Measurements from ENCODE around the gene ANKRD62.

ANKRD62 gene

GRCh38 chr18:12059334-12060181, 34.1 kb upstream of the ANKRD62 start:
- TF ChIP-seq FOXP2 (optimal IDR thresholded peaks at IDR 0.05; ENCODE audit: borderline replicate concordance, extremely low read depth, extremely low read length, insufficient read depth) (no peak), POLR2AphosphoS5 (IDR thresholded peaks at IDR 0.05; ENCODE audit: low read depth, low read length) (no peak), SIN3A (IDR thresholded peaks at IDR 0.05; ENCODE audit: borderline replicate concordance, insufficient read depth, low read length) (no peak), TAF1 (IDR thresholded peaks at IDR 0.05; ENCODE audit: borderline replicate concordance, insufficient read depth, low read length) (no peak), REST (IDR thresholded peaks at IDR 0.05; ENCODE audit: insufficient read depth in 1 of 2, low read depth in 2 of 2, low read length in 2 of 2) (no peak)

- no peak for TF ChIP-seq POLR2AphosphoS5 (IDR thresholded peaks at IDR 0.05; ENCODE audit: low read depth, low read length)
- no peak for TF ChIP-seq FOXP2 (optimal IDR thresholded peaks at IDR 0.05; ENCODE audit: borderline replicate concordance, extremely low read depth, extremely low read length, insufficient read depth)
- TF ChIP-seq SIN3A (IDR thresholded peaks at IDR 0.05; ENCODE audit: borderline replicate concordance, insufficient read depth, low read length): no peak
- no peak for TF ChIP-seq REST (IDR thresholded peaks at IDR 0.05; ENCODE audit: insufficient read depth in 1 of 2, low read depth in 2 of 2, low read length in 2 of 2)
- TF ChIP-seq TAF1 (IDR thresholded peaks at IDR 0.05; ENCODE audit: borderline replicate concordance, insufficient read depth, low read length): no peak
Observed at GRCh38 chr18:12060182-12060870, 33.3 kb upstream of the ANKRD62 start.

GRCh38 chr18:12061685-12062084, 32.0 kb upstream of the ANKRD62 start:
- TF ChIP-seq TAF1 (IDR thresholded peaks at IDR 0.05; ENCODE audit: borderline replicate concordance, insufficient read depth, low read length): no peak
- TF ChIP-seq REST (IDR thresholded peaks at IDR 0.05; ENCODE audit: insufficient read depth in 1 of 2, low read depth in 2 of 2, low read length in 2 of 2): no peak
- no peak for TF ChIP-seq FOXP2 (optimal IDR thresholded peaks at IDR 0.05; ENCODE audit: borderline replicate concordance, extremely low read depth, extremely low read length, insufficient read depth)
- no peak for TF ChIP-seq POLR2AphosphoS5 (IDR thresholded peaks at IDR 0.05; ENCODE audit: low read depth, low read length)
- no peak for TF ChIP-seq SIN3A (IDR thresholded peaks at IDR 0.05; ENCODE audit: borderline replicate concordance, insufficient read depth, low read length)

GRCh38 chr18:12062974-12063373, 30.7 kb upstream of the ANKRD62 start:
- TF ChIP-seq FOXP2 (optimal IDR thresholded peaks at IDR 0.05; ENCODE audit: borderline replicate concordance, extremely low read depth, extremely low read length, insufficient read depth): no peak
- TF ChIP-seq SIN3A (IDR thresholded peaks at IDR 0.05; ENCODE audit: borderline replicate concordance, insufficient read depth, low read length): no peak
- TF ChIP-seq REST (IDR thresholded peaks at IDR 0.05; ENCODE audit: insufficient read depth in 1 of 2, low read depth in 2 of 2, low read length in 2 of 2): no peak

All from PFSK-1 (cell line).